ENCODE results near the gene PFDN2.

The PFDN2 gene

GRCh38 chr1:161117759-161118581, at the start of gene PFDN2, which contains the start of gene NIT1:
Gene PFDN2 (minus strand): TSS chr1:161118037. CDS start chr1:161118026, 11 bp downstream.
Gene NIT1 (plus strand): TSS chr1:161118105. CDS start chr1:161118177, 72 bp downstream.
- DNase-seq = peak; percentile 89

- no peak for DNase-seq
Measured at GRCh38 chr1:161166669-161167548, 49.1 kb upstream of the PFDN2 start.

- DNase-seq = peak; percentile 98
Measured at GRCh38 chr1:161165742-161166668, 48.2 kb upstream of the PFDN2 start, which contains the start of gene PPOX. Gene PPOX (plus strand): TSS chr1:161166426. CDS start chr1:161166848, 422 bp downstream.

GRCh38 chr1:161164901-161165610, 47.2 kb upstream of the PFDN2 start:
- no peak for DNase-seq

GRCh38 chr1:161163793-161164192, 46.0 kb upstream of the PFDN2 start:
- DNase-seq = no peak

GRCh38 chr1:161162806-161163205, 45.0 kb upstream of the PFDN2 start:
- DNase-seq = no peak

- no peak for DNase-seq
Measured at GRCh38 chr1:161162052-161162451, 44.2 kb upstream of the PFDN2 start.

GRCh38 chr1:161161652-161162051, 43.8 kb upstream of the PFDN2 start:
- no peak for DNase-seq

GRCh38 chr1:161160671-161161145, 42.9 kb upstream of the PFDN2 start:
- DNase-seq = no peak

GRCh38 chr1:161159913-161160243, 42.0 kb upstream of the PFDN2 start:
- DNase-seq = no peak

GRCh38 chr1:161159087-161159912, 41.5 kb upstream of the PFDN2 start, which contains the start of gene USP21:
Gene USP21 (plus strand): TSS chr1:161159500. CDS start chr1:161160641, 1,141 bp downstream.
- DNase-seq = peak; percentile 92

- no peak for DNase-seq
Measured at GRCh38 chr1:161158316-161159010, 40.6 kb upstream of the PFDN2 start.

- no peak for DNase-seq
Measured at GRCh38 chr1:161157867-161158266, 40.0 kb upstream of the PFDN2 start.

- DNase-seq = peak; percentile 87
Measured at GRCh38 chr1:161153682-161154337, 36.0 kb upstream of the PFDN2 start, which contains the start of gene UFC1. Gene UFC1 (plus strand): TSS chr1:161153978. CDS start chr1:161153998, 20 bp downstream.

- no peak for DNase-seq
Measured at GRCh38 chr1:161153176-161153575, 35.3 kb upstream of the PFDN2 start.

GRCh38 chr1:161145832-161146231, 28.0 kb upstream of the PFDN2 start:
- no peak for DNase-seq

GRCh38 chr1:161140755-161141400, 23.0 kb upstream of the PFDN2 start:
- DNase-seq = no peak

GRCh38 chr1:161139766-161140165, 21.9 kb upstream of the PFDN2 start:
- peak; percentile 13 for DNase-seq

GRCh38 chr1:161138431-161138830, 20.6 kb upstream of the PFDN2 start:
- no peak for DNase-seq
